Colon (tissue), 2 donors: ENCODE measurements around the gene KCNK3.

Experiments
- FAIRE-seq: peaks from 2 replicates; lab custom pipeline; 2012; peaks lifted over from hg19 to GRCh38; lab: Jason Lieb, UNC
- donor health status: control.
- donor health status: control.

Gene KCNK3

DNA sequence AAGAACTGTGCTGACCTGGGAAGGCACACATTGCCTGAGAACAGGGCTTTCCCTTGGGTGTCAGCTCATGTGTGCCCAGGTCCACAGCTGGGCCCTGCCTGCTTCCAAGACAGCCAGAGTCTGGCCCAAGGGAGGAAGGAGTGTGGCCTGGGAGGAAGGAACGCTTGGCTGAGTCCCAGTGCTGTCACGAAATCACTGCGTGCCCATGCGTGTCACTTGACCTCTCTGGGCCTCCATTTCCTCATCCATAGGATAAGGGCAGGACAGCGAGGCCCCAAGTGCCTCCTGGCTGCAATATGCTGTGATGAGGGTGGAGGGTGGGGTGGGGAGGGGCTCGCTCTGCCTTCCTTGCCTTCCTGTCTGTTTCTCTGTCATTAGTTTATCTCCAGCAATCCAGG lies 642 bp upstream of the KCNK3 start:
- FAIRE-seq, result no peak

DNA sequence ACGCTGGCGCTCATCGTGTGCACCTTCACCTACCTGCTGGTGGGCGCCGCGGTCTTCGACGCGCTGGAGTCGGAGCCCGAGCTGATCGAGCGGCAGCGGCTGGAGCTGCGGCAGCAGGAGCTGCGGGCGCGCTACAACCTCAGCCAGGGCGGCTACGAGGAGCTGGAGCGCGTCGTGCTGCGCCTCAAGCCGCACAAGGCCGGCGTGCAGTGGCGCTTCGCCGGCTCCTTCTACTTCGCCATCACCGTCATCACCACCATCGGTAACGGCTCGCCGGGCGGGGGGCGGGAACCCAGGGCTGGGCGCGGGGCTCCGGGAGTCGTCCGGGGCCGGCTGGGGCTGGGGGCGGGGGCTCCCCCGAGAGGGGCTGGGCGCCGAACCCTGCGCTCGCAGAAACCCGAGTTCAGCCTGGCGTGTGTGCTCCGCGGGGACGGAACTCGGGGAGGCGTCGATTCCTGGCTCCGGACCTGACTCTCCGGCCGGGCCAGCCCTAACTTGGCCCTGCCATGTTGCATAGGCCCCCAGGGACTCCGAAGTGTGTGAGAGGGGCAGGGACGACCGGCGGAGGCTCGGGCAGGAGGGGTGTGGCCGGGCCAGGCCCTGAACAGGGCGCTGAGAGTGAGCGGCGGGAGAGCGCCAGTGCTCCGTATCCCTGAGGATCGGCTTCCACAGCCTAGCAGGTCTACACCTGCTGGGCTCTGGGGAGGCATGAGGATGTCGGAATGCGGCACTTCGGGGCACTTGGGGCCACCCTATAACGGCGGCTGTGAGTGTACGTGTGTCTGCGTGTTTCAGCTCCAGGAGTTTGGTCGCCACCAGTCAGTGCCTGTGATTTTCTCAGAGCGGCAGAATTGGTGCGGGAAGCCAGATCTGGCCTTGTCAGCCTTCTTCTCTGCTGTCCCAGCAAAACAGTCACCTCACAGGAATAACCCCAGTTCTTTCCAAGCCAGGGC lies 651 bp downstream of the KCNK3 start:
- FAIRE-seq, result no peak

DNA sequence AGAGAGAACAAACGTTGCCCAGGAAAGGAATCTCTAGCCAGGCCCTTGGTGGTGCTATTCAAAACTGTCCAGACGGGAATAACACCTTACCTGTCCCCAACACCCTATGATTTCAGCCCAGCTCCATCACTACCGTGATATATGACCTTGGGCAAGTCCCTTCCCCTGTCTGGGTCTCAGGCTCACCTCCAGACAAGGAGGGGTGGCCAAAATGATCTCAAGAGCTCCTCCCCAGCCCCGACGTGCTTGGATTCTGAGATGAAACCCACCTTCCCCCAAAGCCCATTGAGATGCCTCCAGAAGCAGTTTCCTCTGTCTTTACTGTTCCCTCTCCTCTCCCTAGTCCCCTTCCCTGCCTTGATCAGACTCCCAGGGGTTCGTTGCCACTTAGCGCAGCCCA lies 1.5 kb downstream of the KCNK3 start:
- no peak for FAIRE-seq

DNA sequence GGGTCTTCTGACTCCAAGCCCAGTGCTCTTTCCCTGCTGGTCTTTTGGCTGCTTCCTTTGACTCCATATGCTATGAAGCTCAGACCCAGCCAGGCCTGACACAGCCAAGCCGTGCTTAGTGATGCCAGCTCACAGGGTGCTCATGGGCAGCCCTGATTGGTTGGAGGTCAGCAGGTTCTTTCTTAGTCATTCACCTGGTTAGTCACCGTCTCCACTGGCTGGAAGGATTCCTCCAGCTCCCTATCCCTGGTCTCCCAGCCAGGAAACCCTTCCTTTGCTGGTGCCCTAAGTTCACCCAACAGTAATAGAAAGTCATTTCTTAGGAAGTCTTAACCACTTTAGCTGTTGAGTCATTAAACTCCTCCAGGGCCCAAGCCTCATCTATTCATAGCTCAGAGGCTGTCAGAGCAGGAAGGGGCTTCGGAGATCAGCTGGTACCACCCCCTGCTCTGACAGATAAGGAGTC lies 3.9 kb downstream of the KCNK3 start:
- no peak for FAIRE-seq

DNA sequence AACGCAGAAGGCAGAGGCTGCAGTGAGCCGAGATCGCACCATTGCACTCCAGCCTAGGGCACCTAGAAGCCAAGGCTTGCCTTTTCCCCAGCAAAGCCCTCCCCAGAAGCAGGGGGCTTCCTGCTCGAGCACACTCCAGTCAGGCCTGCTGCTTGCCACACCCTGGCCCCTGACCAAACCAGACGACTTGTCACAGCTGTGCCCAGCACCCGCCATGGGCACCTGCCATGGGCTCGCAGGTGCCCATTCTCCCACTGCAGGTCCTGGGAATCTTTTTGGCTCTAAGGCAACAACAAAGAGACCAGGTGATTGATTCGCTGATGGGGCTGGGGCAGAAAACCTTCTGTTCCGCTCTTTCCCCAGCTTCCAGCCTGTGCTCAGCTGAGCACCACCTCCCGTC lies 4.9 kb downstream of the KCNK3 start:
- FAIRE-seq, result no peak

DNA sequence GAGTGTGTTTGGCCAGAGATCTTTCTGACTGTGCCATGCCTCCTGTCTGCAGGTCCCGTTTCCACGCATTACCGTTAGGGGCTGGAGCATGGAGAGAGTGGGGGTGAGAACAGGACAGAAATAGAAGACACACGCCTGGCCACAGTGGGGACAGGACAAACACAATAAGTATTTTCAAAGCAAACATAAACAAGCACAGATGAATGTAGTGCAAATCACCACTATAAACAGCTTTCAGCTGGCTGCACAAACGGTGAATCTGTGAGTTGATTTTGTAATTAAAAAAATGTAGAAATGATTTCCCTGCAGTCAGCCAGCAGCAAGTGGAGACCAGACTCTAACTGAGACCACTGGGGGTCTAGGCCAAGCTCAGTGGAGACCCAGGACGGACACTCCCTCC lies 6.8 kb downstream of the KCNK3 start:
- FAIRE-seq, result no peak

DNA sequence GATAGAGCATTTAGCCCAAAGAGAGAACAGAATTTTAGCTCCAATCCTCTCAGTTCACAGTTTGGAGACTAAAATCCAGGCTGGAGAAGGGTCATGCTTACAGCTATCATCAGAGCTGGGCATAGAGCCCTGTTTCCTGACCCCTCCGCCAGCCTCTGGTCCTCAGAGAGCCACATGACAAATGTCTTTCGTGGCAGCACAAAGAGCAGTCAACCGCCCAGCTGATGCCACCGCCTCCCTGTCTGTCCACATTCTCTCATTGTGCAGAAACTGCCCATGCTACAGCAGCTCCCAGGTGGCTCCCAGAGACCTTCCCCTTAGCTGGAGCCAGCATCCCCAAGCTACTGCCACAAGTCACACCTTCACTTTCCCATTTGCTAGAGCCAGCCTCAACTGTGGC lies 7.6 kb downstream of the KCNK3 start:
- FAIRE-seq, result no peak

DNA sequence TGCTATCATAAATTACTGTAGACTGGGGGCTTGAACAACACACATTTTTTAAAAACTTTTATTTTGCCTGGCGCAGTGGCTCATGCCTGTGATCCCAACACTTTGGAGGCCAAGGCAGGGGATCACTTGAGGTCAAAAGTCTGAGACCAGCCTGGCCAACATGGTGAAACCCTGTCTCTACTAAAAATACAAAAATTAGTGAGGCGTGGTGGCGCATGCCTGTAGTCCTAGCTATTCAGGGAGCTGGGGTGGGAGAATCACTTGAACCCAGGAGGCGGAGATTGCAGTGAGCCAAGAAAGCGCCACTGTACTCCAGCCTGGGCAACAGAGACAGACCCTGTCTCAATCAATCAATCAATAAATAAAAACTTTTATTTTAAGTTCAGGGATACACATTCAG lies 9.1 kb downstream of the KCNK3 start:
- no peak for FAIRE-seq

DNA sequence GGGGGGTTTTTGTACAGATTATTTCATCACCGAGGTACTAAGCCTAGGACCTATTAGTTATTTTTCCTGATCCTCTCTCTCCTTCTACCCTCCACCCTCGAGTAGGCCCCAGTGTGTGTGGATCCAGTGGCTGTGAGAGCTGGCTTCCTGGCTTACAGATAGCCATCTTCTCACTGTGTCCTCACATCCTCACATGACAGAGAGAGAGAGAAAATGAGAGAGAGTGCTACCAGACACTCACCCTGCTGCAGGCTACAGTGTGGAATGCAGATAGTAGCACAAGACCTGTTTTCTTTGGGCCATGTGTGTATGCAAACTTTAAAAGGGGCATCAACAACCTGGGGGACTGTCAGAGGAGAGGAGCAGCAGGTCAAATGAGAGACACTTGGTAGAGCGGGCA lies 9.5 kb downstream of the KCNK3 start:
- FAIRE-seq, result no peak

DNA sequence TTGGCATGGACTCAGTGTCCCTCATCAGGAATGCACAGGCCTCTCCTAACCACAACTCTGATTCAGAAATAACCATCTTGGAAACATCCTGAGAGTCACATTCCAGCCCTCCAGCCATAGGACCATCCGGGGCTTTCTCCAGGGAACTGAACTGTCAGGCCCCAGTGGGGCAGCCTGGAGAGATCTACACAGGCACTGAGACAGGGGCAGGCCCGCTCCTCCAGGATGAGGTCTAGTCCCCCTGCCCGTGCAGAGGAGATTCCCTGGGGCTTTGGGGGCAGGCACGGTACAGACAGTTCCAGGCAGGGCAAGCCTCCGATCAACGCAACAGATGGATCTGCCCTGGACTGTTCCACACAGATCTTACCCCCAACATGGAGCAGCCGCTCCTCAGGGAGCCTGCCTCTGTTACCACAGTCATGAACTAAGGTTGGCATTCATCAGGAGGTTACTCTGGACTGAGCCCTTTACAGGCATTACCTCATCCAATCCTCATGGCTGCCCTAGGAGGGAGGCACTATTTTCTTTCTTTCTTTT lies 12.0 kb downstream of the KCNK3 start:
- FAIRE-seq, result no peak

DNA sequence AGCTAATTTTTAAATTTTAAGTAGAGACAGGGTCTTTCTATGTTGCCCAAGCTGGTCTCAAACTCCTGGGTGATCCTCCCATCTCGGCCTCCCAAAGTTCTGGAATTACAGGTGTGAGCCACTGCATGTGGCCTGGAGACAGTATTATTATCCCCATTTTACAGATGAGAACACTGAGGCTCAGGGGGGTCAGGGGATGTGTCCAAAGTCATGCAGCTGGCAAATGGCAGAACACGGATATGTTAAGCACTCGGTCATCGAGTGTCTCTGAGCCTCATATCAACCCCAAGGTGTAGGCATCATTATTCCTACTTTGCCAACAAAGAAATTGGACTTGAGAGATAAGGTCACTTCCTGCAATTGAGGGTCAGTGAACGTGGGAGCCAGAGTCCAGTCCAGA lies 12.6 kb downstream of the KCNK3 start:
- no peak for FAIRE-seq

DNA sequence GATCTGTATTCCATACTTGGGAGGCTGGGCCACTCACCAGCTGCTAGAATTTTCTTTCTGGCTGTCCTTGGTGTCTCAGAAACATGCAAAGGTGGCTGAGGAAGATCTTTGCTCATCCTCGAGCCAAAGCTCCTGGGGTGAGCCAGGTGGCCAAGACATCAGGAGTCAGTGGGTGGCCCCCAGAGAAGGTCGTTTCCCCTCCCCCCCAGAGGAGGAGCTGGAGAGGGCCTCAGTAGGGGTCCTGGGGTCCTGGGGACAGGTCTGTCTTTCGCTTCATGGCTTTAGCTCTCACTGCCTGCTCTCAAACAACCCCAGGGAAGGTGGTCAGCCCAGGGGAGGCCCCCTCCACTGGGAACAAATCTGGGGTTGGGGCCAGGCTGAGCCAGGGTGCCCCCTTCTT lies 13.6 kb downstream of the KCNK3 start:
- FAIRE-seq, result no peak

DNA sequence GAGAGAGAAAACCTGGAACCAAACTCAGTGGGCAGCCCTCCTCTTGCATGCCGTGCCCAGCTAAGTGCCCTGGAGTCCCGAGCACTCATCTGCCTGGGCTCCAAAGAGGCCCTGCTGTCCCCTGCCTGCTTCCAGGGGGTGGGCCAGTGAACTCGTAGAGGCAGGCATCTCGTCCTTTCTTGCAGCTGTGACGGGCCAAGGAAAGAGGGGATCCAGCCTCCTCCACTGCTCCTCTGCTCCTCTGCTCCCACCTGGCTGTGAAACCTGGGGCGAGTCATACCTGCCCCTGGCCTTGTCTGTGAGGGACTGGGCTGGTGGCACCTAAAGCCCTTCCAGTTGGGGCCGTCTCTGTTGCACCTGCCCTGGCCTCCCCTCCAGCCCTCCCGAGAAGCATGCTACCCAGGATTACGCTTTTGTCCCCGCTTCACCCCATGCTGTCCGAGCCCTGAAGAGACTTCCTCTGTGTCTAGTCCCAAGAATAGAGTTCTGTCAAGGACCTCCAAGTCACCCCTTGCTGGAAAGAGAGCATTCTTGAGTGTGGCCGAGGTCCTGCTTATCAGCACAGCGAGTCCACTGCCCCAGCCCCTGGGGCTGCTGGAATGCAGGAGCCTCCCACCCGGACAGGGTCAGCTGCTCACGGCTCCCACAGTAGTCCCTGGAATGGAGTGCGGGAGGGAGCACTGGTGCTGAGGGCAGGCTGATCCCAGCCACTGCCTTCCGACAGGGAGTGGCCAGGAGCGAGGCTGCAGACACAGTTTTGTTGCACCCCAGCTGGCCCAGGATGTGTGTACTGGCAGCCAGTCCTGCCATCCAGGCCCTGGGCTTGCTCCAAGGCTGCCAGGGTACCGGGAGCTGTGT lies 14.3 kb downstream of the KCNK3 start:
- no peak for FAIRE-seq

DNA sequence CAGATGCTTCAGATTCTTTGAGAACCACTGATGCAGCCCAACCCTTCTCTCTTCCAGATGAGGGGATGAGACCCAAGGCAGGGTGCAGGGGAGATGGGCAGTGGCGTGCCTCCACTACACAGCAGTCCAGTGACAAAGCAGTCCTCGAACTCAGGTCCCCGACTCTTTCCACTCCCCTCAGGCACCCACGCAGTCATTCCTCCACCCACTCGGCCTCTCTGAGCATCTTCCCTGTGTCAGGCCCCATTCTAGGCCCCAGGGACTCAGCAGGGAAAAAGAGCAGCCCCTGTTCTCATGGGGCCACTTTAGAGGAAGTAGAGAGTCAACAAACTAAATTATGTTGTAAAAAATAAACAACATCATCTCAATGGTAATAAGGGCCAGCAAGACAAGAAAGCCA lies 15.2 kb downstream of the KCNK3 start:
- no peak for FAIRE-seq

DNA sequence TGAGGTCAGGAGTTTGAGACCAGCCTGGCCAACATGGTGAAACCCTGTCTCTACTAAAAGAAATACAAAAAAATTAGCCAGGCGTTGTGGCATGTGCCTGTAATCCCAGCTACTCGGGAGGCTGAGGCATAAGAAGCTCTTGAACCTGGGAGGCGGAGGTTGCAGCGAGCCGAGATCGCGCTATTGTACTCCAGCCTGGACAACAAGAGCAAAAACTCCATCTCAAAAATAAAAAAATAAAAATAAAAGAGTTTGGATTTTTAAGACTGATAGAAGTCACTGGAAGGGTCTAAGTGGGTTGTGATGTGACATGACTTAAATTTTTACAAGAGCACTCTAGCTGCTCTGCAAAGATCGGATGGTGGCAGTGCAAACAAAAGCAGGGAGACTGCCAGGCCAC lies 15.9 kb downstream of the KCNK3 start:
- FAIRE-seq, result no peak

DNA sequence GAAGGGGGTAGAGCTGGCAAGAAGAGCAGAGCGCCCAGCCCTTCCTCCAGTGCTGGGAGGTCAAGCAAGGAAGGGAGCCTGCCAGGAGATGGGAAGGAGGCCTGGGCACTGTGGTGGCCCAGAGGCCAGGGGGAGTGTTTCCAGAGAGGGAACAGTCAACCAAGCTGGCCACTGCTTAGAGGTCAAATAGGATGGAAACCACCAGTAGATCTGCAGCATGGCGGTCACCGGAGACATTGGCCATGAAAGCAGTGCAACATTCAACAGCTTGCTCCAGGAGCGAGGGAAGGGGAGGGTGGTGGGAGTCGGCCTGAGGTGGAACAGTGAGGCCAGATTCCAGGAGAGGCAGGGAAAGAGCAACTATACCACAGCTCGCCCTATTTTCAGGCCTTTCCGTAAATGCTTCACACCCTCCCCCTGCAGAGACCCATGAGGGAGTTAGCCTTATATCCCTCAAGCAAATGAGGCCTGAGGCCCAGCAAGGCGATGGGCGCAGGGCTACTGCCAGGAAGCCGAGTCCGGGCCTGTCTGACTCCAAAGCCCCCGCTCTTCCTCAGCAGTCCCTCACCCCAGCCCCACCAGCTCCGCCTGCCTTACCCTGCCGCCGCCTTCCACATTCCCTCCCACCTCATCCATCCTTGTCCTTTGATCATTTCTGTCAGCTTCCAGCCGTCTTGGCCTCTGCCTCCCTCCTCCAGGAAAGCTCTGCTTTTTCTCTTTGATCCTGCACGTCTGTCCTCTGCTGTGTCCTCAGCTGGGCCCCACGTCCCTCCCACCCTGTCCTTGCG lies 17.0 kb downstream of the KCNK3 start:
- FAIRE-seq, result no peak

DNA sequence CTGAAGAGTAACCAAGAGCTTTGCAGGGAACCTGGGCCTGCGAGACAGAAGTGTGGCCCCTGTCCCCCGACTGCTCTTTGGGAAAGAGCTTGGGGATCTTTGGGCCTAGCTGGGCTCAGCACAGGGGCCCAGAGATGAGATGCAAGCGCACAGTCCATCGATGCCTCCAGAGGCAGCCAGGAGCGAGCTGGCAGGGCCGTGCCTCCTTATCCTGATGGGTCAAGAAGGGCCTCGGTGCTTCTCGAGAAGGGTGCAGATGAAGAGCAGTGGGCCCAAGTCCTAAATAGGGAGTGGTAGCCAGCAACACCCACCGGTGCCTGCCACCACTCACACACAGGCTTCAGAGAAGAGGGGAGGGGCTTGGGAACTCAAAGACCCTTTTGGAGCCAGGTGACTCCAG lies 17.6 kb downstream of the KCNK3 start:
- FAIRE-seq, result no peak

DNA sequence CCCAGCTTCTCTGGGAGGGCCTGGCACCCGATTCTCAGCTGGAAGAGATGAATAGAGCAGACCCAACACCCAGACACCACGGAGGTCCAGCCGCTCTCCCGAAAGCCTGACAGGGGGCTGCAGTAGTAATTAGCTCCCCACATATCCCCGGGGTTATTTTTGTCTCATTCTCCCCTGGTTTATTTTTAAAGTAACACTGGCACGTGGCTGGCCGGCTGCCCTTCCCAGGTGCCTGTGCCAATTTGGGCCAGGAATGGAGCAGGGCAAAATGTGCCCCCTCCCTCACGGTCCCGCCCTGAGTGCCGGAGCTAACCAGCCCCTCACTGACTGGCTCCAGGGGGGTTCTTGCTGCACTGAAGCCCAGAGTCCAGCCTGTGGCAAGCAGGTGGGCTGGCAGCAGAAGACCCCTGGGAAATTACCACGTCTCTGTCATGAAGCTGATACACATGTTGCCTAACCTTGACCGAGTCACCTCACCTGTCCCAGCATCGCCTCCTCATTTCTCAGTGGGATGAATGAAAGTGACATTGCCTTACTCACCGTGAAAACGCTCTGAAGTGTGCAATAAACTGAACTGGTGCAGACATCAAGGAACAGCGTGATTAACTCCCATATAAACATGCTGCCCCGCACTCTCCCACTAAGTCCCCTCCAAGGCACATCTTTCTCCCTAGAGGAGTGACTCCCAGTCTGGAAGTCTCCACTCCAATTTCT lies 18.4 kb downstream of the KCNK3 start:
- no peak for FAIRE-seq

DNA sequence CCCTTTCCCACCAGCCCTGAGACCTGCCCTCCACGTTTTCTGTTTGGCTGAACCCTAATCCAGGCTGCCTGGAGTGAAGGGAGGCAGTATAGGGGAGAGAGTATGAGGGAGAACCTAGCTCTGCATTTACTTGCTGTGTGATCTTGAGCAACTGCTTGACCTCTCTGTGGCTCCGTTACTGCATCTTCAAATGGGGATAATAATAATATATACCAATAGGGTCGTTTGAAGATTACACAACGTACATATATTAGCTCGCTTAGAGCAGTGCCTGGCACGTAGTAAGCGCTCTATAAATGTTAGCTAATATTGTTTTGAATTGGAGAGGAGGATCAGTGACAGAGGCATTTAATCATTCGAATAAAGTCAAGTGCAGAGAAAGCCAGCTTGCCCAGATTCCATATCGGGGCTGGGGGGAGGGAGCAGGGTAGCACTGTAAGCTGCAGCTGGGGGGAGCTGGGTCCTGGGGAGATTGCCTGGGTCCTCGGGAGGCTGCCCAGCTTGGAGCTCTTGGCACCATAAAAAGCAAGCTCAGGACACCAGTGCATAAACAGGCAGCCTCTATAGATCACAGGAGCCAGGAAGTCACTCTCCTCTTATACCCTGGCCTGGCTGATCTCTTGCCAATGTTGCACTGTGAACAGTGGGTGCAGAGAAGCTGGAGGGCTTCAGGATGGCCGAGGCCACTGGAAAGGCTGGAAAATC lies 19.1 kb downstream of the KCNK3 start:
- FAIRE-seq, result no peak
